SK-N-SH (cell line): ENCODE data around the gene DSTN.

Experiments used
- CTCF ChIP-seq: fragments of 200-600 bp; sonication (generic); IDR thresholded peaks from 2 replicates; pipeline ENCODE4 v1.6.1; 2017; ENCODE audit warnings: antibody characterized with exemption, mild to moderate bottlenecking, moderate library complexity
- SIN3A ChIP-seq: IDR thresholded peaks from 2 replicates; pipeline ENCODE4 v1.6.1; 2012; ENCODE audit warnings: low read depth, mild to moderate bottlenecking, low read length, moderate library complexity, borderline replicate concordance
- TF ChIP-seq, protein P1 (sequence below): fragments of 150-350 bp; IDR thresholded peaks from 2 replicates; pipeline ENCODE4 v1.6.1; 2017; ENCODE audit warnings: antibody characterized with exemption, low read length, low read depth, borderline replicate concordance

- TF ChIP-seq CTCF = no peak
- TF ChIP-seq, protein P1, sequence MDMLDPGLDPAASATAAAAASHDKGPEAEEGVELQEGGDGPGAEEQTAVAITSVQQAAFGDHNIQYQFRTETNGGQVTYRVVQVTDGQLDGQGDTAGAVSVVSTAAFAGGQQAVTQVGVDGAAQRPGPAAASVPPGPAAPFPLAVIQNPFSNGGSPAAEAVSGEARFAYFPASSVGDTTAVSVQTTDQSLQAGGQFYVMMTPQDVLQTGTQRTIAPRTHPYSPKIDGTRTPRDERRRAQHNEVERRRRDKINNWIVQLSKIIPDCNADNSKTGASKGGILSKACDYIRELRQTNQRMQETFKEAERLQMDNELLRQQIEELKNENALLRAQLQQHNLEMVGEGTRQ = no peak
- TF ChIP-seq SIN3A = no peak
These were observed 85.4 kb downstream of the DSTN start for GRCh38 chr20:17655286-17655651.
